WTC11 (cell line): ENCODE measurements around the gene USP48. TPM values are rescaled to one million over a fixed set of nuclear protein-coding genes. Genes with fewer than 3 reads are reported as not detected.

ENCODE experiments used
- ATAC-seq: fragments of 200-7000 bp; cut with Tn5 transposase; 2 replicates; pipeline ENCODE4 v1.10.0; 2021; ENCODE audit warnings: mild to moderate bottlenecking, moderate library complexity
- CTCF ChIA-PET: fragments of 300-600 bp; sonication (Branson Sonifier 250); formaldehyde crosslinking; loops from one replicate; lab custom pipeline; 2021; ENCODE audit warnings: antibody characterized with exemption; lab: Charles Lee
- POLR2A ChIA-PET: fragments of 350-600 bp; sonication (Branson Sonifier 250); formaldehyde crosslinking; loops from one replicate; lab custom pipeline; 2021; ENCODE audit warnings: antibody characterized with exemption; lab: Charles Lee
- DNase-seq: peaks from one replicate; pipeline ENCODE4 v3.0.0; 2021; ENCODE audit warnings: low spot score
- H3K27ac Mint-ChIP-seq: 2 replicates; pipeline ENCODE4 v1.8.0; 2021; ENCODE audit warnings: mixed read lengths
- H3K27me3 Mint-ChIP-seq: 2 replicates; pipeline ENCODE4 v1.8.0; 2021; ENCODE audit warnings: low read depth, mild to moderate bottlenecking, moderate library complexity, mixed read lengths
- H3K36me3 Mint-ChIP-seq: 2 replicates; pipeline ENCODE4 v1.8.0; 2021; ENCODE audit warnings: mixed read lengths
- H3K4me1 Mint-ChIP-seq: 2 replicates; pipeline ENCODE4 v1.8.0; 2022; ENCODE audit warnings: mixed read lengths
- H3K4me3 Mint-ChIP-seq: 2 replicates; pipeline ENCODE4 v1.8.0; 2021; ENCODE audit warnings: mild to moderate bottlenecking, moderate library complexity, mixed read lengths
- H3K9me3 Mint-ChIP-seq: 2 replicates; pipeline ENCODE4 v1.8.0; 2021; ENCODE audit warnings: mixed read lengths
- FOXJ3 ChIP-seq: sonication (generic); formaldehyde crosslinking; IDR thresholded peaks from 2 replicates; pipeline ENCODE4 v1.9.0; 2021; ENCODE audit warnings: missing genetic modification reagents, mild to moderate bottlenecking, borderline replicate concordance
- GABPB1 ChIP-seq: sonication (generic); formaldehyde crosslinking; IDR thresholded peaks from 2 replicates; pipeline ENCODE4 v1.8.1; 2023; ENCODE audit warnings: mild to moderate bottlenecking, missing genetic modification reagents
- GRHL2 ChIP-seq: fragments of 250-450 bp; sonication (Bioruptor Pico); IDR thresholded peaks from 2 replicates; pipeline ENCODE4 v1.8.0; 2022; ENCODE audit warnings: mild to moderate bottlenecking, moderate library complexity; ENCODE audit not compliant: insufficient replicate concordance, severe bottlenecking
- KAT7 ChIP-seq: sonication (generic); formaldehyde crosslinking; IDR thresholded peaks from 2 replicates; pipeline ENCODE4 v1.8.1; 2023; ENCODE audit warnings: missing genetic modification reagents, mild to moderate bottlenecking, borderline replicate concordance
- MXD4 ChIP-seq: fragments of 250-450 bp; sonication (Bioruptor Pico); IDR thresholded peaks from 2 replicates; pipeline ENCODE4 v1.8.0; 2021; ENCODE audit warnings: mild to moderate bottlenecking, moderate library complexity, borderline replicate concordance
- MYBL2 ChIP-seq: sonication (generic); formaldehyde crosslinking; IDR thresholded peaks from 2 replicates; pipeline ENCODE4 v1.8.1; 2023; ENCODE audit warnings: mild to moderate bottlenecking, moderate library complexity, missing genetic modification reagents
- NFATC4 ChIP-seq: fragments of 250-450 bp; sonication (Bioruptor Pico); IDR thresholded peaks from 2 replicates; pipeline ENCODE4 v1.9.0; 2021; ENCODE audit warnings: mild to moderate bottlenecking
- RORB ChIP-seq: fragments of 250-450 bp; sonication (Bioruptor Pico); IDR thresholded peaks from 2 replicates; pipeline ENCODE4 v1.9.0; 2021; ENCODE audit warnings: mild to moderate bottlenecking
- SOX15 ChIP-seq: fragments of 250-450 bp; sonication (Bioruptor Pico); IDR thresholded peaks from 2 replicates; pipeline ENCODE4 v1.9.0; 2021; ENCODE audit warnings: mild to moderate bottlenecking
- TCF7 ChIP-seq: sonication (generic); formaldehyde crosslinking; IDR thresholded peaks from 2 replicates; pipeline ENCODE4 v1.8.0; 2022; ENCODE audit warnings: mild to moderate bottlenecking, low read depth, missing genetic modification reagents, moderate library complexity
- TEAD4 ChIP-seq: sonication (generic); formaldehyde crosslinking; IDR thresholded peaks from 2 replicates; pipeline ENCODE4 v1.8.0; 2022; ENCODE audit warnings: mild to moderate bottlenecking, missing genetic modification reagents
- USF2 ChIP-seq: sonication (generic); formaldehyde crosslinking; IDR thresholded peaks from 2 replicates; pipeline ENCODE4 v1.8.1; 2023; ENCODE audit warnings: mild to moderate bottlenecking, missing genetic modification reagents, moderate library complexity
- ZNF121 ChIP-seq: sonication (generic); formaldehyde crosslinking; IDR thresholded peaks from 2 replicates; pipeline ENCODE4 v1.8.0; 2023; ENCODE audit warnings: missing genetic modification reagents
- ZNF232 ChIP-seq: sonication (generic); formaldehyde crosslinking; IDR thresholded peaks from 2 replicates; pipeline ENCODE4 v1.8.0; 2022; ENCODE audit warnings: mild to moderate bottlenecking, missing genetic modification reagents
- ZNF263 ChIP-seq: sonication (generic); formaldehyde crosslinking; IDR thresholded peaks from 2 replicates; pipeline ENCODE4 v1.8.1; 2022; ENCODE audit warnings: low read depth, mild to moderate bottlenecking, moderate library complexity, missing genetic modification reagents
- ZNF416 ChIP-seq: fragments of 250-450 bp; sonication (Bioruptor Pico); IDR thresholded peaks from 2 replicates; pipeline ENCODE4 v1.9.0; 2021; ENCODE audit warnings: mild to moderate bottlenecking, inconsistent platforms
- total RNA-seq: library from RNA; stranded (reverse); gene quantifications from 3 replicates; pipeline ENCODE4 v1.2.3, GENCODE V29; 2021
- TF ChIP-seq, protein P1 (sequence below): sonication (generic); formaldehyde crosslinking; IDR thresholded peaks from 2 replicates; pipeline ENCODE4 v1.8.0; 2023; ENCODE audit warnings: mild to moderate bottlenecking, missing genetic modification reagents
- TF ChIP-seq, protein P2 (sequence below): fragments of 250-450 bp; sonication (Bioruptor Pico); IDR thresholded peaks from 2 replicates; pipeline ENCODE4 v1.8.0; 2021; ENCODE audit warnings: mild to moderate bottlenecking
- TF ChIP-seq, protein P3 (sequence below): sonication (generic); formaldehyde crosslinking; IDR thresholded peaks from 2 replicates; pipeline ENCODE4 v1.8.0; 2023; ENCODE audit warnings: missing genetic modification reagents
- TF ChIP-seq, protein P4 (sequence below): sonication (generic); formaldehyde crosslinking; IDR thresholded peaks from 2 replicates; pipeline ENCODE4 v1.8.1; 2022; ENCODE audit warnings: low read depth, missing genetic modification reagents, borderline replicate concordance
- TF ChIP-seq, protein P5 (sequence below): sonication (generic); formaldehyde crosslinking; IDR thresholded peaks from 2 replicates; pipeline ENCODE4 v1.8.1; 2023; ENCODE audit warnings: mild to moderate bottlenecking, missing genetic modification reagents, borderline replicate concordance
- TF ChIP-seq, protein P6 (sequence below): sonication (generic); formaldehyde crosslinking; IDR thresholded peaks from 2 replicates; pipeline ENCODE4 v1.8.0; 2022; ENCODE audit warnings: mild to moderate bottlenecking, missing genetic modification reagents

USP48 gene
- total RNA-seq, 1 experiment from 2014 or later: 86.9 TPM

DNA sequence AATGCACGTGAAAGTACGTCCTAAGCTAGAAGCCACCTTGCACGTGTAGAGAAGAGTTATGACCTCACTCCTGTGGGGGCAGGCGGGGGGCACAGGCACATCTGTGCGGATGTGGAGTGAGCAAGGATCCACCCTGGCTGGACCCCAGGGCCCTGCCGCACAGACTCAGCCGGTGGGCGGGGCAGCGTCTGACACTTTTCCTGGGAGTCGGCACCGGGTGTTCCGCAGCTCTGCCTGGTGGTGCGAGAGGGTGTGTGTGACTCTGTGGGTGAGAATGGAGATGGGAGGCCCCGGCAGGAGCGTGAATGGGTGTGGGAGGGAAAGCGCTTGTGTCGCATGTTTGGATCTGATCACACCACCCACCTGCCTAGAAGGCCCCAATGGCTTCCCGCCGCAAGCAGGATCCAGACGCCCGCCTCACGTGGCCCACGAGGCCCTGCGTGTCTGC, 143.3 kb downstream of the USP48 start (continued):
- TF ChIP-seq, protein P1, sequence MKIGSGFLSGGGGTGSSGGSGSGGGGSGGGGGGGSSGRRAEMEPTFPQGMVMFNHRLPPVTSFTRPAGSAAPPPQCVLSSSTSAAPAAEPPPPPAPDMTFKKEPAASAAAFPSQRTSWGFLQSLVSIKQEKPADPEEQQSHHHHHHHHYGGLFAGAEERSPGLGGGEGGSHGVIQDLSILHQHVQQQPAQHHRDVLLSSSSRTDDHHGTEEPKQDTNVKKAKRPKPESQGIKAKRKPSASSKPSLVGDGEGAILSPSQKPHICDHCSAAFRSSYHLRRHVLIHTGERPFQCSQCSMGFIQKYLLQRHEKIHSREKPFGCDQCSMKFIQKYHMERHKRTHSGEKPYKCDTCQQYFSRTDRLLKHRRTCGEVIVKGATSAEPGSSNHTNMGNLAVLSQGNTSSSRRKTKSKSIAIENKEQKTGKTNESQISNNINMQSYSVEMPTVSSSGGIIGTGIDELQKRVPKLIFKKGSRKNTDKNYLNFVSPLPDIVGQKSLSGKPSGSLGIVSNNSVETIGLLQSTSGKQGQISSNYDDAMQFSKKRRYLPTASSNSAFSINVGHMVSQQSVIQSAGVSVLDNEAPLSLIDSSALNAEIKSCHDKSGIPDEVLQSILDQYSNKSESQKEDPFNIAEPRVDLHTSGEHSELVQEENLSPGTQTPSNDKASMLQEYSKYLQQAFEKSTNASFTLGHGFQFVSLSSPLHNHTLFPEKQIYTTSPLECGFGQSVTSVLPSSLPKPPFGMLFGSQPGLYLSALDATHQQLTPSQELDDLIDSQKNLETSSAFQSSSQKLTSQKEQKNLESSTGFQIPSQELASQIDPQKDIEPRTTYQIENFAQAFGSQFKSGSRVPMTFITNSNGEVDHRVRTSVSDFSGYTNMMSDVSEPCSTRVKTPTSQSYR: no peak
- TF ChIP-seq GABPB1 (CRISPR knock-in tag) (no peak), ZNF416 (CRISPR knock-in tag) (no peak), ZNF232 (no peak), ZNF263 (CRISPR knock-in tag) (no peak)
- TF ChIP-seq, all 79 proteins: peak for 0

GRCh38 chr1:21638531-21639341, 144.2 kb downstream of the USP48 start:
- TF ChIP-seq ZNF232: no peak
- no peak for TF ChIP-seq ZNF121
- no peak for TF ChIP-seq KAT7 (CRISPR knock-in tag)
- no peak for TF ChIP-seq MXD4
- no peak for TF ChIP-seq NFATC4
- no peak for TF ChIP-seq TCF7 (CRISPR knock-in tag)
- TF ChIP-seq USF2 (CRISPR knock-in tag): no peak
- no peak for TF ChIP-seq SOX15
- TF ChIP-seq MYBL2 (CRISPR knock-in tag): no peak
- TF ChIP-seq, protein P2, sequence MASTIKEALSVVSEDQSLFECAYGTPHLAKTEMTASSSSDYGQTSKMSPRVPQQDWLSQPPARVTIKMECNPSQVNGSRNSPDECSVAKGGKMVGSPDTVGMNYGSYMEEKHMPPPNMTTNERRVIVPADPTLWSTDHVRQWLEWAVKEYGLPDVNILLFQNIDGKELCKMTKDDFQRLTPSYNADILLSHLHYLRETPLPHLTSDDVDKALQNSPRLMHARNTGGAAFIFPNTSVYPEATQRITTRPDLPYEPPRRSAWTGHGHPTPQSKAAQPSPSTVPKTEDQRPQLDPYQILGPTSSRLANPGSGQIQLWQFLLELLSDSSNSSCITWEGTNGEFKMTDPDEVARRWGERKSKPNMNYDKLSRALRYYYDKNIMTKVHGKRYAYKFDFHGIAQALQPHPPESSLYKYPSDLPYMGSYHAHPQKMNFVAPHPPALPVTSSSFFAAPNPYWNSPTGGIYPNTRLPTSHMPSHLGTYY: no peak
- no peak for TF ChIP-seq RORB (CRISPR knock-in tag)
- TF ChIP-seq, protein P3, sequence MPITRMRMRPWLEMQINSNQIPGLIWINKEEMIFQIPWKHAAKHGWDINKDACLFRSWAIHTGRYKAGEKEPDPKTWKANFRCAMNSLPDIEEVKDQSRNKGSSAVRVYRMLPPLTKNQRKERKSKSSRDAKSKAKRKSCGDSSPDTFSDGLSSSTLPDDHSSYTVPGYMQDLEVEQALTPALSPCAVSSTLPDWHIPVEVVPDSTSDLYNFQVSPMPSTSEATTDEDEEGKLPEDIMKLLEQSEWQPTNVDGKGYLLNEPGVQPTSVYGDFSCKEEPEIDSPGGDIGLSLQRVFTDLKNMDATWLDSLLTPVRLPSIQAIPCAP (CRISPR knock-in tag): no peak
- no peak for TF ChIP-seq TEAD4 (CRISPR knock-in tag)
- no peak for TF ChIP-seq GRHL2 (CRISPR knock-in tag)
- TF ChIP-seq, all 79 proteins: peak for 0
- Mint-ChIP-seq H3K27ac (no peak overlapping the region), H3K27me3 (no peaks in the 10 kb centered on the region), H3K4me3 (no peak overlapping the region), H3K36me3 (no peaks in the 10 kb centered on the region), H3K4me1 (peaks cover 18% of the 10 kb centered on the region), H3K9me3 (no peaks in the 10 kb centered on the region)
- DNase-seq (no peak), ATAC-seq (no peak)
- CTCF ChIA-PET: interaction anchor here (0.6 to 1.4 kb wide), 2 partner anchors 127 to 352 kb away, joined by 3 read pairs; no protein-coding TSS in a partner anchor
- POLR2A ChIA-PET: interaction anchor here (1.1 kb wide), 1 partner anchor 17 kb away, joined by 3 read pairs; no protein-coding TSS in a partner anchor

- peaks cover 18% of the 10 kb centered on the region for H3K4me1 Mint-ChIP-seq
- no peaks in the 10 kb centered on the region for H3K9me3 Mint-ChIP-seq
- ChIA-PET CTCF (no interaction called here), POLR2A (no interaction called here)
- no peaks in the 10 kb centered on the region for H3K27me3 Mint-ChIP-seq
- ATAC-seq: no peak
- no peak for DNase-seq
- H3K4me3 Mint-ChIP-seq: no peak overlapping the region
- H3K36me3 Mint-ChIP-seq: no peaks in the 10 kb centered on the region
- no peak overlapping the region for H3K27ac Mint-ChIP-seq
- TF ChIP-seq, protein P4, sequence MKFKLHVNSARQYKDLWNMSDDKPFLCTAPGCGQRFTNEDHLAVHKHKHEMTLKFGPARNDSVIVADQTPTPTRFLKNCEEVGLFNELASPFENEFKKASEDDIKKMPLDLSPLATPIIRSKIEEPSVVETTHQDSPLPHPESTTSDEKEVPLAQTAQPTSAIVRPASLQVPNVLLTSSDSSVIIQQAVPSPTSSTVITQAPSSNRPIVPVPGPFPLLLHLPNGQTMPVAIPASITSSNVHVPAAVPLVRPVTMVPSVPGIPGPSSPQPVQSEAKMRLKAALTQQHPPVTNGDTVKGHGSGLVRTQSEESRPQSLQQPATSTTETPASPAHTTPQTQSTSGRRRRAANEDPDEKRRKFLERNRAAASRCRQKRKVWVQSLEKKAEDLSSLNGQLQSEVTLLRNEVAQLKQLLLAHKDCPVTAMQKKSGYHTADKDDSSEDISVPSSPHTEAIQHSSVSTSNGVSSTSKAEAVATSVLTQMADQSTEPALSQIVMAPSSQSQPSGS: no peak
- TF ChIP-seq FOXJ3 (CRISPR knock-in tag): no peak
- TF ChIP-seq, protein P5, sequence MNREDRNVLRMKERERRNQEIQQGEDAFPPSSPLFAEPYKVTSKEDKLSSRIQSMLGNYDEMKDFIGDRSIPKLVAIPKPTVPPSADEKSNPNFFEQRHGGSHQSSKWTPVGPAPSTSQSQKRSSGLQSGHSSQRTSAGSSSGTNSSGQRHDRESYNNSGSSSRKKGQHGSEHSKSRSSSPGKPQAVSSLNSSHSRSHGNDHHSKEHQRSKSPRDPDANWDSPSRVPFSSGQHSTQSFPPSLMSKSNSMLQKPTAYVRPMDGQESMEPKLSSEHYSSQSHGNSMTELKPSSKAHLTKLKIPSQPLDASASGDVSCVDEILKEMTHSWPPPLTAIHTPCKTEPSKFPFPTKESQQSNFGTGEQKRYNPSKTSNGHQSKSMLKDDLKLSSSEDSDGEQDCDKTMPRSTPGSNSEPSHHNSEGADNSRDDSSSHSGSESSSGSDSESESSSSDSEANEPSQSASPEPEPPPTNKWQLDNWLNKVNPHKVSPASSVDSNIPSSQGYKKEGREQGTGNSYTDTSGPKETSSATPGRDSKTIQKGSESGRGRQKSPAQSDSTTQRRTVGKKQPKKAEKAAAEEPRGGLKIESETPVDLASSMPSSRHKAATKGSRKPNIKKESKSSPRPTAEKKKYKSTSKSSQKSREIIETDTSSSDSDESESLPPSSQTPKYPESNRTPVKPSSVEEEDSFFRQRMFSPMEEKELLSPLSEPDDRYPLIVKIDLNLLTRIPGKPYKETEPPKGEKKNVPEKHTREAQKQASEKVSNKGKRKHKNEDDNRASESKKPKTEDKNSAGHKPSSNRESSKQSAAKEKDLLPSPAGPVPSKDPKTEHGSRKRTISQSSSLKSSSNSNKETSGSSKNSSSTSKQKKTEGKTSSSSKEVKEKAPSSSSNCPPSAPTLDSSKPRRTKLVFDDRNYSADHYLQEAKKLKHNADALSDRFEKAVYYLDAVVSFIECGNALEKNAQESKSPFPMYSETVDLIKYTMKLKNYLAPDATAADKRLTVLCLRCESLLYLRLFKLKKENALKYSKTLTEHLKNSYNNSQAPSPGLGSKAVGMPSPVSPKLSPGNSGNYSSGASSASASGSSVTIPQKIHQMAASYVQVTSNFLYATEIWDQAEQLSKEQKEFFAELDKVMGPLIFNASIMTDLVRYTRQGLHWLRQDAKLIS (CRISPR knock-in tag): no peak
- TF ChIP-seq, protein P6, sequence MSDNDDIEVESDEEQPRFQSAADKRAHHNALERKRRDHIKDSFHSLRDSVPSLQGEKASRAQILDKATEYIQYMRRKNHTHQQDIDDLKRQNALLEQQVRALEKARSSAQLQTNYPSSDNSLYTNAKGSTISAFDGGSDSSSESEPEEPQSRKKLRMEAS (CRISPR knock-in tag): no peak
Measured at GRCh38 chr1:21637514-21637913, 145.4 kb downstream of the USP48 start.
